ENCODE data around the gene MTHFD1. TPM values are rescaled to one million over a fixed set of nuclear protein-coding genes. Genes with fewer than 3 reads are reported as not detected.

MTHFD1 gene
- total RNA-seq, 1 donor from 2014 or later, result 108 TPM

DNA sequence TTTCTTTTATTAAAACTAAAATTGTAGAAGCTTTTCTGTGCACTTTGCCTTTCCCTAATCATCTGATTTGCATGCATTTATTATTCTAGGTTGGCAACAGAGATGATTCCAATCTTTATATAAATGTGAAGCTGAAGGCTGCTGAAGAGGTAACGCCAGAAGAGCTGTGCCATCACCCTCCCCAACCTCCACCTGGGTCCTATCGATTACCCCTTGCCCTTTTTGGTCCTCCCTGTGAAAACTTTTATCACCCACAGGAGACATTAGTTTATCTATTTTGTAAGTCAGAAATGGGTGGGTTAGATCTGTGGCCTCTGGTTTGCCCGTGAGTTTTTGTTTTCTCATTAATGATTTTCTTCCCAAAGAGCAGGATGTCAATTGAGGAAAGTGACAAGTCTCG is 22.8 kb downstream of the MTHFD1 start:
- Mint-ChIP-seq H3K36me3 (peaks cover 22% of the 10 kb centered on the region), H3K27me3 (no peaks in the 10 kb centered on the region), H3K4me1 (ENCODE audit: unreplicated experiment) (peaks cover 7% of the 10 kb centered on the region), H3K9me3 (no peaks in the 10 kb centered on the region), H3K4me3 (no peak overlapping the region), H3K27ac (no peak overlapping the region)
- DNase-seq (ENCODE audit: extremely low spot score, unreplicated experiment), result no peak
- TF ChIP-seq, protein P1, sequence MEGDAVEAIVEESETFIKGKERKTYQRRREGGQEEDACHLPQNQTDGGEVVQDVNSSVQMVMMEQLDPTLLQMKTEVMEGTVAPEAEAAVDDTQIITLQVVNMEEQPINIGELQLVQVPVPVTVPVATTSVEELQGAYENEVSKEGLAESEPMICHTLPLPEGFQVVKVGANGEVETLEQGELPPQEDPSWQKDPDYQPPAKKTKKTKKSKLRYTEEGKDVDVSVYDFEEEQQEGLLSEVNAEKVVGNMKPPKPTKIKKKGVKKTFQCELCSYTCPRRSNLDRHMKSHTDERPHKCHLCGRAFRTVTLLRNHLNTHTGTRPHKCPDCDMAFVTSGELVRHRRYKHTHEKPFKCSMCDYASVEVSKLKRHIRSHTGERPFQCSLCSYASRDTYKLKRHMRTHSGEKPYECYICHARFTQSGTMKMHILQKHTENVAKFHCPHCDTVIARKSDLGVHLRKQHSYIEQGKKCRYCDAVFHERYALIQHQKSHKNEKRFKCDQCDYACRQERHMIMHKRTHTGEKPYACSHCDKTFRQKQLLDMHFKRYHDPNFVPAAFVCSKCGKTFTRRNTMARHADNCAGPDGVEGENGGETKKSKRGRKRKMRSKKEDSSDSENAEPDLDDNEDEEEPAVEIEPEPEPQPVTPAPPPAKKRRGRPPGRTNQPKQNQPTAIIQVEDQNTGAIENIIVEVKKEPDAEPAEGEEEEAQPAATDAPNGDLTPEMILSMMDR (conservative IDR thresholded peaks at IDR 0.05), result no peak

DNA sequence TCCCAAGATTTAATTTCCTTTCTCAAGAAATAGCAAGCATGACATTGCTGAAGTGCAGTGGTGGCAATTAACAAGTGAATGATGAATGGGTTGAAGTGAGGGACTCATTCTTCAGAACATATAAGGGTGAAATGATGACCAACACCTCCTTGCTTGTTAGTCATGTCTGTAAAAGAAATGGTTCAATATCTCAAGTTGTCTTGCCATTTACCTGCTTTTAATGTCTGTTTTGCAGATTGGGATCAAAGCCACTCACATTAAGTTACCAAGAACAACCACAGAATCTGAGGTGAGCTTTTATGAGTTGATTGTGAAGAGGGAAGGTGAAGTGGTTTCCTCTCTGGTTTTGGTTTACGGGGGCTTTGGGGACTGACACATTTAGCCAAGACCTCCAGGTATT is 24.1 kb downstream of the MTHFD1 start:
- H3K36me3 Mint-ChIP-seq, result peaks cover 26% of the 10 kb centered on the region
- H3K27me3 Mint-ChIP-seq, result no peaks in the 10 kb centered on the region
- no peak for DNase-seq (ENCODE audit: extremely low spot score, unreplicated experiment)
- H3K4me1 Mint-ChIP-seq (ENCODE audit: unreplicated experiment), result peaks cover 7% of the 10 kb centered on the region
- H3K27ac Mint-ChIP-seq, result no peak overlapping the region
- no peak overlapping the region for H3K4me3 Mint-ChIP-seq
- TF ChIP-seq, protein P1 (conservative IDR thresholded peaks at IDR 0.05), result no peak
- H3K9me3 Mint-ChIP-seq, result no peaks in the 10 kb centered on the region

DNA sequence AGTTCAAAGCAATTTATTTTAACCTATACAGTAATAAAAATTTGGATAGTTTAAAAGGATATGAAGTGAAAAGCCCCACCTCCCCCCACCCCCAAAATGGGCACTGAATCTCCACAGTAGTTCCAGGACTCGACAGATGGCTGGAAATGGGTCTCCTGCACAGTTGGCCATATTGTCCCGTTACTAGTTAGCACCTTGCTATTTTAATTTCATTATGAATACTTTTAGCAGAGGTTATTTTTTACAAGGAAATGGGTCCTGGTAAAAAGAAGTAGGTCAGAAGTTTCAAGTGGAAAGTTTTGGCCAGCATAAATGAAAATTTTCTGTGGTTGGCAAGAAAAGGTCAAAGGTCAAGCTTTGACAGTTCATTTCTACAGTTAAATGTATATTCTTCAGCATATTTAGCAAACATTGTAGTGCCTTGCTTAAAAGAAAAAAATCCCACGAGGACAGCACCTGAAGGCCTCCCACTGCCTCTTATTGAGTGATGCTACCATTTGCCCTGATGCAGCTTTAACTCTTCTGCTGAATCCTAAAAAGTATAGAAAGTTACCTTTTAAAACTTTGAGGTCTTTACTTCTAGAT is 28.3 kb downstream of the MTHFD1 start:
- Mint-ChIP-seq H3K4me1 (ENCODE audit: unreplicated experiment) (peaks cover 5% of the 10 kb centered on the region), H3K27ac (no peak overlapping the region), H3K27me3 (no peaks in the 10 kb centered on the region), H3K36me3 (peaks cover 41% of the 10 kb centered on the region), H3K4me3 (no peak overlapping the region), H3K9me3 (no peaks in the 10 kb centered on the region)
- TF ChIP-seq, protein P1 (conservative IDR thresholded peaks at IDR 0.05), result no peak
- no peak for DNase-seq (ENCODE audit: extremely low spot score, unreplicated experiment)

DNA sequence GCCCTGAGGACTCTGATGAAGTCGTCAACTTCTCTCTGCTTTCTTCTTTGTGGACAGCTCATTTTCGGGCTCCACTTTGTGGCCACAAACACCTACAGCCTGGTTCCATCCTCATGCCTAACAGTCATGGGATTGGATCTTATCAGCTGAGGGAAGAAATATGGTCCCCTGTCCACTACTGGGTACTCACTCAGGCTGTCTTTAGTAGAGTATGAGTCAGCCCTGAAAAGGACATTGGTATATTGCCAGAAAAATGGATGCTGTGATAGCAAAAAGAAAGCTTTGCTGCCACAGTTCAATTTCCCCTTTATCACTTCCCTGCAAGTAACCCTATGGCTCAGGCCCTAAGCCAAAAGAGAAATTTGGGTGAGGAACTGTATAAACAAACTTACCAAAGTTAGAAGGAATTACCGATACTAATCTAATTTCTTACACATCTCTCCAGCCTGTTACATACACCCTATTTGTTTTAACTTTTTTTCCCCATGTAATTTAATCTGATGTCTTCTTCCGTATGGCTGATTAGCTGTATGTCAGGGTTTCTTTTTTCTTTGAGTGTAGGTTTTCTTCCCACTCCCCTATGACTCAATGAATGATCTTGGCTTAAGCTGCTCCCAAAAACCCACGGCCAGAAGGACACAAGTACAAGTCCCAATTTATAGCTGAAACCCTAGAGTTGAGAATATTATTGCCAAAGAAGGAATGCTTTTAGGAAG is 29.1 kb downstream of the MTHFD1 start:
- no peak for DNase-seq (ENCODE audit: extremely low spot score, unreplicated experiment)
- TF ChIP-seq, protein P1 (conservative IDR thresholded peaks at IDR 0.05), result no peak
- H3K27ac Mint-ChIP-seq, result no peak overlapping the region
- peaks cover 41% of the 10 kb centered on the region for H3K36me3 Mint-ChIP-seq
- no peaks in the 10 kb centered on the region for H3K9me3 Mint-ChIP-seq
- no peak overlapping the region for H3K4me3 Mint-ChIP-seq
- peaks cover 5% of the 10 kb centered on the region for H3K4me1 Mint-ChIP-seq (ENCODE audit: unreplicated experiment)
- no peaks in the 10 kb centered on the region for H3K27me3 Mint-ChIP-seq

DNA sequence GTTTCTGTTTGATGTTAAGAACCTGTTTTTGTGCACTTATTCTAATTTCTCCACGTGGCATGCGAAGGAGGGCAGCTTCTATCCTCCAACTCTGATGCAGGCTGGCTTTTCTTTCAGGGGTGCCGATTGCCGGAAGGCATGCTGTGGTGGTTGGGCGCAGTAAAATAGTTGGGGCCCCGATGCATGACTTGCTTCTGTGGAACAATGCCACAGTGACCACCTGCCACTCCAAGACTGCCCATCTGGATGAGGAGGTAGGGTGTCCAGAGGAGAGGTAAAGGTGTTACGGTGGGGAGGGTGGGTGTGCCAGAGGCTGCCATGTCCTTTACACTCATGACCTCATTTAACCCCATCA is 29.6 kb downstream of the MTHFD1 start:
- Mint-ChIP-seq H3K36me3 (peaks cover 42% of the 10 kb centered on the region), H3K9me3 (no peaks in the 10 kb centered on the region), H3K27me3 (no peaks in the 10 kb centered on the region), H3K4me1 (ENCODE audit: unreplicated experiment) (peaks cover 5% of the 10 kb centered on the region), H3K27ac (no peak overlapping the region), H3K4me3 (no peak overlapping the region)
- no peak for DNase-seq (ENCODE audit: extremely low spot score, unreplicated experiment)
- TF ChIP-seq, protein P1 (conservative IDR thresholded peaks at IDR 0.05), result no peak

All from type B pancreatic cell (in vitro differentiated cells).